Measurements from ENCODE around the gene ECM1. TPM values are rescaled to one million over a fixed set of nuclear protein-coding genes. Genes with fewer than 3 reads are reported as not detected.

ECM1 gene
- 1 to 10 TPM; 1.2 to 1.9 TPM for total RNA-seq

GRCh38 chr1:150507912-150508864 lies at the start of gene ECM1:
ECM1 (plus strand) TSS chr1:150508109; CDS start chr1:150508210, 101 bp downstream.
- H3K36me3 Mint-ChIP-seq, result peaks cover 6% of the 10 kb centered on the region
- no peak within 1 kb of the TSS for H3K4me3 Mint-ChIP-seq
- DNase-seq (ENCODE audit: low spot score) (no peak), ATAC-seq (no peak)
- H3K27ac Mint-ChIP-seq, result peak within 1 kb of the TSS in 1 of 2 donors; percentile 24
- peaks cover 0 to 3% of the 10 kb centered on the region in 2 donors for H3K4me1 Mint-ChIP-seq (ENCODE audit: low read depth in 2 of 2)
- no peaks in the 10 kb centered on the region for H3K9me3 Mint-ChIP-seq
- H3K27me3 Mint-ChIP-seq, result no peaks in the 10 kb centered on the region

DNA sequence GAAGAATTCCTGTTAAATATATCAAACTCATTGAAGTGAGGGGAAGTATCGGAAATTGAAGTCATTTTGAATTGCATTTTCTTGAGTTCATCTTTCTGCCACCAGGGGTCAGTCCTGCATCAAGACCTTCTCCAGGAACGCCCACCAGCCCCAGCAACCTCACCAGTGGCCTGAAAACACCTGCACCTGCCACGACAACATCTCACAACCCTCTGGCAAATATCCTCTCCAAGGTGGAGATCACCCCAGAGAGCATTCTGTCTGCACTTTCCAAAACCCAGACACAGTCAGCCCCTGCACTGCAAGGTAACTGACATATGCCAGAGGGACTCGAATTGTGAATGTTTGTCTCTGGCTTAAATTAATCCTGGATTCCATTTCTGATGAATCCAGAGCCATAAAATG lies 43.5 kb upstream of the ECM1 start:
- Mint-ChIP-seq H3K9me3 (no peaks in the 10 kb centered on the region), H3K4me1 (ENCODE audit: low read depth in 2 of 2) (peaks cover 0 to 4% of the 10 kb centered on the region in 2 donors), H3K27ac (no peak overlapping the region), H3K36me3 (peaks cover 7% of the 10 kb centered on the region), H3K27me3 (no peaks in the 10 kb centered on the region), H3K4me3 (no peak overlapping the region)
- DNase-seq (ENCODE audit: low spot score) (peak; percentile 72), ATAC-seq (peak in 1 of 2 donors; percentile 69)

DNA sequence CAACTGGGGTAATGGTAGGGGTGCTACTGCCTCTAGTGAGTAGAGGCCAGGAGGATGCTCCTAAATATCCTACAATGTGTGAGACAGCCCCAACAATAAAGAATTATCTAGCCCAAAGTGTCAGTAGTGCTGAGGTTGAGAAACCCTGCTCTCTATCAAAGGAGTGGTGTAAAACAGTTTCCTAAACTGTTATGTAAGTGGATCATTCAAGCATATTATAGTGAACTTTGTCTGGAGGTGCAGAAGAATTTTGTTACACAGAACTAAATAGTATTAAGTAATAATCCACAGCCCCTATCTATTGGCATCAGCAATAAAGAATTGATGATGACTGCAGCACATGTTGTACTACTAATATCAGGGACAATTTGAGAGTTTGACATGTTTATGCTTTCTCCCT lies 40.9 kb upstream of the ECM1 start:
- Mint-ChIP-seq H3K36me3 (peaks cover 20% of the 10 kb centered on the region), H3K27ac (peak overlapping the region in 1 of 2 donors; percentile 10), H3K4me3 (no peak overlapping the region), H3K27me3 (no peaks in the 10 kb centered on the region), H3K4me1 (ENCODE audit: low read depth in 2 of 2) (peaks cover 0 to 9% of the 10 kb centered on the region in 2 donors), H3K9me3 (no peaks in the 10 kb centered on the region)
- ATAC-seq (no peak), DNase-seq (ENCODE audit: low spot score) (no peak)

- ATAC-seq (no peak), DNase-seq (ENCODE audit: low spot score) (no peak)
- peaks cover 0 to 7% of the 10 kb centered on the region in 2 donors for H3K4me1 Mint-ChIP-seq (ENCODE audit: low read depth in 2 of 2)
- no peaks in the 10 kb centered on the region for H3K27me3 Mint-ChIP-seq
- H3K4me3 Mint-ChIP-seq, result no peak overlapping the region
- H3K36me3 Mint-ChIP-seq, result peaks cover 21% of the 10 kb centered on the region
- H3K27ac Mint-ChIP-seq, result no peak overlapping the region
- H3K9me3 Mint-ChIP-seq, result no peaks in the 10 kb centered on the region
Observed at GRCh38 chr1:150469291-150469690, 38.6 kb upstream of the ECM1 start.

DNA sequence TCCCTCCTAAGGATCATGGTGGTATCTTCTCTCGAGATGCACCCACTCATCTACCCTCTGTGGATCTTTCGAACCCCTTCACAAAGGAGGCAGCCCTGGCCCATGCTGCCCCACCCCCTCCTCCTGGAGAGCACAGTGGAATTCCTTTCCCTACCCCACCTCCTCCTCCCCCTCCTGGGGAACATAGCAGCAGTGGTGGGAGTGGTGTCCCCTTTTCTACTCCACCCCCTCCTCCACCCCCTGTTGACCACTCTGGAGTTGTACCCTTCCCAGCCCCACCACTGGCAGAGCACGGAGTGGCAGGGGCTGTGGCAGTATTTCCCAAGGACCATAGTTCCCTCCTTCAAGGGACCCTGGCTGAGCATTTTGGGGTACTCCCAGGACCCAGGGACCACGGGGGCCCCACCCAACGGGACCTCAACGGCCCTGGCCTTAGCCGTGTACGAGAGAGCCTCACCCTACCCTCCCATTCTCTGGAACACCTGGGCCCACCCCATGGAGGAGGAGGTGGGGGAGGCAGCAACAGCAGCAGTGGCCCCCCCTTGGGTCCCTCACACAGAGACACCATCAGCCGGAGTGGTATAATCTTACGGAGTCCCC lies 35.2 kb upstream of the ECM1 start:
- no peak for ATAC-seq
- DNase-seq (ENCODE audit: low spot score), result no peak
- Mint-ChIP-seq H3K27me3 (no peaks in the 10 kb centered on the region), H3K27ac (no peak overlapping the region), H3K9me3 (no peaks in the 10 kb centered on the region), H3K4me1 (ENCODE audit: low read depth in 2 of 2) (peaks cover 0 to 5% of the 10 kb centered on the region in 2 donors), H3K4me3 (no peak overlapping the region), H3K36me3 (peaks cover 14% of the 10 kb centered on the region)

GRCh38 chr1:150473659-150474058 lies 34.2 kb upstream of the ECM1 start:
- Mint-ChIP-seq H3K27me3 (no peaks in the 10 kb centered on the region), H3K27ac (no peak overlapping the region), H3K36me3 (peaks cover 14% of the 10 kb centered on the region), H3K9me3 (no peaks in the 10 kb centered on the region), H3K4me3 (no peak overlapping the region), H3K4me1 (ENCODE audit: low read depth in 2 of 2) (peaks cover 0 to 5% of the 10 kb centered on the region in 2 donors)
- DNase-seq (ENCODE audit: low spot score) (no peak), ATAC-seq (no peak)

GRCh38 chr1:150474869-150475268 lies 33.0 kb upstream of the ECM1 start:
- peaks cover 0 to 6% of the 10 kb centered on the region in 2 donors for H3K4me1 Mint-ChIP-seq (ENCODE audit: low read depth in 2 of 2)
- H3K4me3 Mint-ChIP-seq, result no peak overlapping the region
- peaks cover 14% of the 10 kb centered on the region for H3K36me3 Mint-ChIP-seq
- H3K9me3 Mint-ChIP-seq, result no peaks in the 10 kb centered on the region
- peak overlapping the region in 1 of 2 donors; percentile 27 for H3K27ac Mint-ChIP-seq
- no peaks in the 10 kb centered on the region for H3K27me3 Mint-ChIP-seq
- ATAC-seq (no peak), DNase-seq (ENCODE audit: low spot score) (no peak)

DNA sequence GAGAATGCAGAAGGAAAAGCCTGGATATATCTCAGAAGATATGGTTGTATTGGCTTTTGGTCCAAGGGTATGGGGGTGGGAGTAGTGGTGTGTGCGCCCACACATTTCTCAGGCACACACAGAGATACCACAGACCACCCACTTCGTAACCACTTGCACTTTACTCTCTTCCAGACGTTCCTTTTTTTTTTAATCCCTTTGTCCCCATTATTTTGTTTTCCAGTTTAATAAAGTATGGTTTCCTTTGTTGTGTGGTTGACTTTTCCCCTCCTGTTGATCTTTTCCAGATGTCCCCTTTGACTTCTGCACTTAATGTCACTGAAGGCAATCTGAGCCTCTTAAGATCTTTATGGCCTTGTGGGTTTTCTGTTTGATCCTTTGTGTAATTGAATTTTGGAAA lies 31.2 kb upstream of the ECM1 start:
- Mint-ChIP-seq H3K4me1 (ENCODE audit: low read depth in 2 of 2) (peaks cover 0 to 4% of the 10 kb centered on the region in 2 donors), H3K27ac (no peak overlapping the region)

GRCh38 chr1:150477320-150477719 lies 30.6 kb upstream of the ECM1 start:
- ATAC-seq, result no peak
- Mint-ChIP-seq H3K27ac (no peak overlapping the region), H3K27me3 (no peaks in the 10 kb centered on the region), H3K36me3 (no peaks in the 10 kb centered on the region), H3K4me3 (no peak overlapping the region), H3K4me1 (ENCODE audit: low read depth in 2 of 2) (peaks cover 0 to 3% of the 10 kb centered on the region in 2 donors), H3K9me3 (no peaks in the 10 kb centered on the region)
- DNase-seq (ENCODE audit: low spot score), result no peak

More for the DNA sequence above, 31.2 kb upstream of the ECM1 start:
- Mint-ChIP-seq H3K9me3 (no peaks in the 10 kb centered on the region), H3K4me3 (no peak overlapping the region), H3K36me3 (peaks cover 3% of the 10 kb centered on the region), H3K27me3 (no peaks in the 10 kb centered on the region)
- ATAC-seq (no peak), DNase-seq (ENCODE audit: low spot score) (no peak)

- DNase-seq (ENCODE audit: low spot score) (no peak), ATAC-seq (no peak)
- Mint-ChIP-seq H3K4me3 (no peak overlapping the region), H3K27ac (no peak overlapping the region), H3K9me3 (no peaks in the 10 kb centered on the region), H3K27me3 (no peaks in the 10 kb centered on the region), H3K36me3 (no peaks in the 10 kb centered on the region), H3K4me1 (ENCODE audit: low read depth in 2 of 2) (peaks cover 0 to 3% of the 10 kb centered on the region in 2 donors)
Observed at GRCh38 chr1:150477733-150478132, 30.2 kb upstream of the ECM1 start.

- Mint-ChIP-seq H3K9me3 (no peaks in the 10 kb centered on the region), H3K27me3 (no peaks in the 10 kb centered on the region), H3K36me3 (no peaks in the 10 kb centered on the region), H3K4me3 (no peak overlapping the region), H3K4me1 (ENCODE audit: low read depth in 2 of 2) (peaks cover 0 to 3% of the 10 kb centered on the region in 2 donors), H3K27ac (no peak overlapping the region)
- ATAC-seq (no peak), DNase-seq (ENCODE audit: low spot score) (no peak)
Observed at GRCh38 chr1:150479370-150479769, 28.5 kb upstream of the ECM1 start.

GRCh38 chr1:150479927-150480352 lies 28.0 kb upstream of the ECM1 start:
- Mint-ChIP-seq H3K27me3 (no peaks in the 10 kb centered on the region), H3K9me3 (no peaks in the 10 kb centered on the region), H3K27ac (no peak overlapping the region), H3K36me3 (no peaks in the 10 kb centered on the region), H3K4me1 (ENCODE audit: low read depth in 2 of 2) (peaks cover 0 to 3% of the 10 kb centered on the region in 2 donors), H3K4me3 (no peak overlapping the region)
- ATAC-seq (no peak), DNase-seq (ENCODE audit: low spot score) (no peak)

- Mint-ChIP-seq H3K36me3 (peaks cover 8% of the 10 kb centered on the region), H3K9me3 (no peaks in the 10 kb centered on the region), H3K4me1 (ENCODE audit: low read depth in 2 of 2) (peaks cover 26 to 28% of the 10 kb centered on the region in 2 donors), H3K27ac (no peak overlapping the region), H3K27me3 (no peaks in the 10 kb centered on the region), H3K4me3 (no peak overlapping the region)
- ATAC-seq (no peak), DNase-seq (ENCODE audit: low spot score) (no peak)
Observed at GRCh38 chr1:150484431-150484830, 23.5 kb upstream of the ECM1 start.

GRCh38 chr1:150484861-150485260 lies 23.0 kb upstream of the ECM1 start:
- Mint-ChIP-seq H3K27ac (peak overlapping the region; percentile 3 to 12), H3K36me3 (peaks cover 8% of the 10 kb centered on the region), H3K4me3 (peak overlapping the region; percentile 2)

More at GRCh38 chr1:150484861-150485260, 23.0 kb upstream of the ECM1 start:
- Mint-ChIP-seq H3K4me1 (ENCODE audit: low read depth in 2 of 2) (peaks cover 26% of the 10 kb centered on the region in 2 donors), H3K27me3 (no peaks in the 10 kb centered on the region), H3K9me3 (no peaks in the 10 kb centered on the region)
- DNase-seq (ENCODE audit: low spot score), result no peak
- ATAC-seq, result no peak

Data from natural killer cell treated with Interleukin-12 subunit alpha and Interleukin-12 subunit beta and Interleukin-15 and Interleukin-18, amount 100 ng/mL, for 72 hours (primary cell).